Stimulated activated naive CD8-positive, alpha-beta T cell treated with anti-CD3 and anti-CD28 coated beads, Interleukin-15, Interleukin-2, amounts not matched to agents 100 ng/mL and 50 ng/mL, for 24 hours (primary cell): ENCODE results near the gene ITGAE.
"Not testable (repeated sequence)": the region's sequence is repeated elsewhere in the genome, so short reads cannot be mapped to it uniquely, and the experiment has no call there.

Experiments used
- H3K27ac Mint-ChIP-seq: one replicate; pipeline ENCODE4 v1.8.0; 2021; ENCODE audit warnings: mild to moderate bottlenecking, mixed read lengths
- H3K27me3 Mint-ChIP-seq: one replicate; pipeline ENCODE4 v1.8.0; 2021; ENCODE audit warnings: mixed read lengths
- H3K36me3 Mint-ChIP-seq: one replicate; pipeline ENCODE4 v1.8.0; 2021; ENCODE audit warnings: low read depth, mixed read lengths
- H3K4me1 Mint-ChIP-seq: one replicate; pipeline ENCODE4 v1.8.0; 2021; ENCODE audit warnings: low read depth, mixed read lengths
- H3K4me3 Mint-ChIP-seq: one replicate; pipeline ENCODE4 v1.8.0; 2021; ENCODE audit warnings: mild to moderate bottlenecking, mixed read lengths
- H3K9me3 Mint-ChIP-seq: one replicate; pipeline ENCODE4 v1.8.0; 2021; ENCODE audit warnings: mixed read lengths

The ITGAE gene

DNA sequence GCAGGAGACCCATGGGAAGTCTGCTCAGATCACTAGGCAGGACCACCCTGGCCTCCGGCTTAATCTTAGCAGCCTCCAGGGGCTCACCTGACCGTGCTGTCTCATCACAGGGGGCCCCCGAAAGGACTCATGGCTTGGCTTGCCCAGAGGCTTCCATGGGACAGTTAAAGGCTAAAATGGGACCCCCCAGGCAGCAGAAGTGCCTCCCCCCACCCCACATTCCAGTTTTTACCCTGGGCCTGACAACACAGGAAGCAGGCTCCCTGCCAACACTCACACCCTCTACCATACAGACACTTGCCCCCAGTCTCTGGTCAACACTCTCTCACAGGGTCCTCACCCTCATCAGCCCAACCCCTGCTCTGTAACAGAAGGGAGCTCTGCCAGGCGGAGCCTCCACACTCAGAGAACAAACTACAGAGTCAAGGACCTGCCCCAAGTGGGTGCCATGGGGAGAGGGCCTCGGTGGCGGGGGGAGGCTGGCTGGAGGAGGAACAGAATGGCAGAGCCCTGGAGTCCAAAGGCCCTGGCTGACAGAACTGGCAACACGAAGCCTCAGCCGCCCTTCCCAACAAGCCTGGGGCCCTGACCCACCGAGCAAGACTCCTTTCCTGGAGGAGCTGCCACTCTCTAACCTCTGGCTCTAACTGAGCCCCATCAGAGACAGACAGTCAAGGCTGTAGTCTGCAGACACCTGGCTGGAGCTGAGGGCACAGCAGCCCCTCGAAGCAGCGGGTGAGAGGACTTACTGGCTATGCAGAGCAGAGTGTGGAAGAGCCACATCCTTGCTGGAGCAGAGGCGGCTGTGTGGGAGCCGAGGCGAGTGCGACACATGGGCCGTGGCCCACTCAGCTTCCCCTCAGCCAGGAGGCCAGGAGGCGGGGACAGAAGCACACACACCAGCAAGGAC is at the start of gene ITGAE:
Gene ITGAE (minus strand): TSS at position 827 of the 910 bp plus-strand sequence. CDS start 44 bp downstream, at position 783.
- H3K4me1 Mint-ChIP-seq = peaks cover 72% of the 10 kb centered on the region
- no peak within 1 kb of the TSS for H3K4me3 Mint-ChIP-seq
- H3K27me3 Mint-ChIP-seq = no peaks in the 10 kb centered on the region
- H3K27ac Mint-ChIP-seq = no peak within 1 kb of the TSS
- H3K36me3 Mint-ChIP-seq = peaks cover 8% of the 10 kb centered on the region
- H3K9me3 Mint-ChIP-seq = no peaks in the 10 kb centered on the region

DNA sequence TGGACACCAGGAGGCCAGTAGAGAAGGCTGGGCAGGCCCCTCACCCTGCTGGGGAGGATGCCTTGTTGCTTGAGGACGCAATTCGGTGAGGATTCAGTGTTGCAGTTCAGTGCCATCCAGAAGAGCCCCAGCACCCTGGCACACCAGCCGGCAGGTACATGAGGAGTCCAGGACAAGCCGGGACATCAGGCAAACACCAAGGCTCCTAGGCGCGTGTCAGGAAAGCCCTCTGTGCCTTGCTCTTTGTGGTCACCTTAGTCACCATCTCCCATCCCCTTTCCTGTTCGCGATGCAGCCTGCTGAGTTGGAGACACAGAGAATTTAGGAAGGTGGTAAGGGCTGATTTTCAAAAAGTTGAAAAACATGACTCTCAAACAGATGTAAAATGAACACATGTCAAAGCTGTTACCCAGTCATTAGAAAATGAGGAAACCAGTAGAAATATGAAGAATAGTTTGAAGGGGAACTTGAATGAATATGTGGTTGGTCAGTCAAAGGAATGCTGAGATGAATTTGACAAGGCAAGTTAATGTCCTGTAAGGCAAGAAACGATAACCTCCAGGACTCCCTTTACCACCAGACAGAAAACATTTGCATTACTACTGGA is 47.3 kb upstream of the ITGAE start:
- Mint-ChIP-seq H3K36me3 (peaks cover 7% of the 10 kb centered on the region), H3K27ac (no peak overlapping the region), H3K27me3 (peaks cover 12% of the 10 kb centered on the region), H3K4me1 (peaks cover 20% of the 10 kb centered on the region), H3K9me3 (no peaks in the 10 kb centered on the region), H3K4me3 (no peak overlapping the region)

DNA sequence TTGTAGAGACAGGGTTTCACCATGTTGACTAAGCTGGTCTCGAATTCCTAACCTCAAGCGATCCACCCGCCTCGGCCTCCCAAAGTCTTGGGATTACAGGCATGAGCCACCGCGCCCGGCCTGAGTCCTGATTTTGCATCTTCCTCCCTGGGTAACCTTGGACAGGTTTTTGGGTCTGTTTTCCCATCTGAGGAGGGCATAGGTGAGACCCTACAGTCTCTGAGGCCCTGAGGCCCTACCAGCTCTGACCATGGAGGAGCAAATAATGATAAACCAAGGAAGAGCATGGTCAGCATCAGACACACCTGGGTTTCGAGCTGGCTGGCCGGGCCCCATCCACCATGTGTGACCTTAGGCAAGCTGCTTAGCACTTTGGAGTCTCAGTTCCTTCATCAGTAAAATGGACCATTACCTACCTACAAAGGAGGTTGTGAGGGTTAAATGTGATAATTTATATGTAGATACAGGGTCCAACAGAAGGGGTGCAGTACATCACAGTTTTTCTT is 46.2 kb upstream of the ITGAE start:
- Mint-ChIP-seq H3K27ac (peak overlapping the region; percentile 26), H3K4me3 (no peak overlapping the region)

DNA sequence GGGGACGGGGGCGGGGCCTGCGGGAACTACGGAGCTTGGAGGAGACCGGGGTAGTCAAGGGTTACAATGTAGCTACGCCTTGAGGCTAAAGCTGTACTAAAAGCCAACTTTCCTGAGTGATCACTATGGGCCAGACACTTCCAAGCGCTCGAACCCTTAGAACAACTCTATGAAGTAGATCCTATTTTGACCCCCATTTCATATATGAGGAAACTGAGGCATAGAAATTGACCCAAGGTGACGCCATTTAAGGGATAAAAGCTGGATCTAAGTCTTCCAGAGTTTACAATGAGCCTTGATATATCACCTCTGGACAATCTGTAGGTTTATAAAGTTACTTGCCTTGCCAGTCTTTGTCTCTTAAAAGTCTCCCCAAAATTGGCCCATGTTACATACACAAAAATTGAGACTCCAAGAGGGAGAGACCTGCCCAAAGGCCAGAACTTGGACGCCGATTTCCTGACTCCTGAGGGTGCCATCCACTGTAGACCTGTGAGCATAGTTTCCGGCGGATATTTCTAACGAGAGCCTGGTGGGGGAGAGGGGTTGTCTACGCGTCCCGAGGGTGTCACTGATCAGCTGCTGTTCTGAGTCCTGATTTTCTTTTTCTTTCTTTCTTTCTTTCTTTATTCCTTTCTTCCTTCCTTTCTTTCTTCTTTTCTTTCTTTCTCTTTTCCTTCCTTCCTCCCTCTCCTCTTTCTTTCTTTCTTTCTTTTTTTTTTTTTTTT is 45.6 kb upstream of the ITGAE start:
- H3K27ac Mint-ChIP-seq = no peak overlapping the region
- H3K9me3 Mint-ChIP-seq = no peaks in the 10 kb centered on the region
- peak overlapping the region; percentile 41 for H3K4me3 Mint-ChIP-seq
- H3K4me1 Mint-ChIP-seq = peaks cover 21% of the 10 kb centered on the region
- peaks cover 8% of the 10 kb centered on the region for H3K36me3 Mint-ChIP-seq
- peaks cover 2% of the 10 kb centered on the region for H3K27me3 Mint-ChIP-seq

More for the DNA sequence above, 46.2 kb upstream of the ITGAE start:
- peaks cover 7% of the 10 kb centered on the region for H3K36me3 Mint-ChIP-seq
- H3K27me3 Mint-ChIP-seq = peaks cover 8% of the 10 kb centered on the region
- peaks cover 21% of the 10 kb centered on the region for H3K4me1 Mint-ChIP-seq
- no peaks in the 10 kb centered on the region for H3K9me3 Mint-ChIP-seq

DNA sequence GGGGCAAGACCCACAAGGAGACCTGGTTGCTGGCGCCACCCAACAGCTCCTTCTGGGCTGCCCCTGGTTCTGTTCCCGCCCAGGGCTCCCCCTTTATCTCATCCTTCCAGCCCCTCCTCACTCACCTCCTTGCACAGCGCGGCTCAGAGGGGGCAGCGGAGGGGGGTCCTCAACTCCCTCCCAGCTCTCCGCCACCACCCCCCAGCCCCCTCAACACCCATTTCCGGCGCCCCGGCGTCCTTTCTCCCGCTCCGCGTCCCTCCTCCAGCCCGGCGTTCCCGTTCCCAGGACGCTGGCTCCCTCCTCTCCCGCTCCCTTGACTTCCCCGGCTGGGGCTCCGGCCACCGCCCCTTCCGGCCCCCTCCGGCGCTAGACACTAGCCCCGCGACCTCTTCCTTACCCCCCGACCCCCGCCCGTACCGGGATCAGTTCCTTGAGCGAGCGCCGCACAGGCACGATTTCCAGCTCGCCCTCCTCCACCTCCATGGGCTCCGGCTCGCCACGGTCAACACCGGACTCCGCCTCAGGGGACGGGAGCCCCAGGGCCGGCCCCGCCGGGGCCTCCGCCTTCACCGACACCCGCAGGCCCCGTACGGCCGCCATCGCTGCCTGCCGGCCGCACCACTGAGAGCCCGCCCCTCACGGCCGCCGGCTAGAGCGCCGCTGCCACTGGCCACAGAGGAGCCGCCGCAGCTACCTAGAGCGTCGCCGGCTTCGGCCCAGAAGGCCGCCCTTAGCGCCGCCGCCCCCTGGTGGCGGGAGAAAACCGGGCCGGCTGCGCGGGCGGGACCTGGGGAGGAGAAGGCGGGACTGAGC is 44.8 kb upstream of the ITGAE start, which contains the start of gene NCBP3:
Gene NCBP3 (minus strand): TSS at position 626 of the 816 bp plus-strand sequence. CDS start 23 bp downstream, at position 603.
- H3K9me3 Mint-ChIP-seq = no peaks in the 10 kb centered on the region
- peaks cover 13% of the 10 kb centered on the region for H3K36me3 Mint-ChIP-seq
- H3K4me1 Mint-ChIP-seq = peaks cover 21% of the 10 kb centered on the region
- H3K27me3 Mint-ChIP-seq = no peaks in the 10 kb centered on the region
- peak within 1 kb of the TSS; percentile 93 for H3K27ac Mint-ChIP-seq
- peak within 1 kb of the TSS; percentile 96 for H3K4me3 Mint-ChIP-seq

GRCh38 chr17:3845291-3845620 is 44.3 kb upstream of the ITGAE start:
- H3K9me3 Mint-ChIP-seq = no peaks in the 10 kb centered on the region
- peak overlapping the region; percentile 93 for H3K27ac Mint-ChIP-seq
- peaks cover 19% of the 10 kb centered on the region for H3K36me3 Mint-ChIP-seq
- H3K4me1 Mint-ChIP-seq = peaks cover 23% of the 10 kb centered on the region
- H3K4me3 Mint-ChIP-seq = peak overlapping the region; percentile 96
- H3K27me3 Mint-ChIP-seq = no peaks in the 10 kb centered on the region

DNA sequence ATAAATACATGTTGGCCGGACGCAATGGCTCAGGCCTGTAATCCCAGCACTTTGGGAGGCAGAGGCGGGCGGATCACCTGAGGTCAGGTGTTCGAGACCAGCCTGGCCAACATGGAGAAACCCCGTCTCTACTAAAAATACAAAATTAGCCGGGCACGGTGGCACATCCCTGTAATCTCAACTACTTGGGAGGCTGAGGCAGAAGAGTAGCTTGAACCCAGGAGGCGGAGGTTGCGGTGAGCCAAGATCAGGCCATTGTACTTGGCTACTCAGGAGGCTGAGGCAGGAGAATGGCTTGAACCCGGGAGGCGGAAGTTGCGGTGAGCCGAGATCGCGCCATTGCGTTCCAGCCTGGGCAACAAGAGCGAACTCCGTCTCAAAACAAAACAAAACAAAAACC is 43.6 kb upstream of the ITGAE start:
- peaks cover 28% of the 10 kb centered on the region for H3K4me1 Mint-ChIP-seq
- H3K27ac Mint-ChIP-seq, H3K9me3 Mint-ChIP-seq, H3K27me3 Mint-ChIP-seq: not testable (repeated sequence)
- peak overlapping the region; percentile 96 for H3K4me3 Mint-ChIP-seq
- peaks cover 26% of the 10 kb centered on the region for H3K36me3 Mint-ChIP-seq

- H3K9me3 Mint-ChIP-seq = no peaks in the 10 kb centered on the region
- H3K27ac Mint-ChIP-seq = no peak overlapping the region
- H3K27me3 Mint-ChIP-seq = no peaks in the 10 kb centered on the region
- peaks cover 28% of the 10 kb centered on the region for H3K36me3 Mint-ChIP-seq
- peaks cover 28% of the 10 kb centered on the region for H3K4me1 Mint-ChIP-seq
- H3K4me3 Mint-ChIP-seq = peak overlapping the region; percentile 49
Measured at GRCh38 chr17:3843935-3844516, 43.0 kb upstream of the ITGAE start.

- H3K4me3 Mint-ChIP-seq = no peak overlapping the region
- H3K36me3 Mint-ChIP-seq = peaks cover 52% of the 10 kb centered on the region
- H3K9me3 Mint-ChIP-seq = no peaks in the 10 kb centered on the region
- H3K27me3 Mint-ChIP-seq = no peaks in the 10 kb centered on the region
- no peak overlapping the region for H3K27ac Mint-ChIP-seq
- peaks cover 10% of the 10 kb centered on the region for H3K4me1 Mint-ChIP-seq
Measured at GRCh38 chr17:3838206-3838605, 37.2 kb upstream of the ITGAE start.

- Mint-ChIP-seq H3K36me3 (peaks cover 58% of the 10 kb centered on the region), H3K27me3 (no peaks in the 10 kb centered on the region), H3K27ac (no peak overlapping the region), H3K9me3 (no peaks in the 10 kb centered on the region), H3K4me1 (peaks cover 10% of the 10 kb centered on the region), H3K4me3 (no peak overlapping the region)
Measured at GRCh38 chr17:3836551-3836950, 35.6 kb upstream of the ITGAE start.

DNA sequence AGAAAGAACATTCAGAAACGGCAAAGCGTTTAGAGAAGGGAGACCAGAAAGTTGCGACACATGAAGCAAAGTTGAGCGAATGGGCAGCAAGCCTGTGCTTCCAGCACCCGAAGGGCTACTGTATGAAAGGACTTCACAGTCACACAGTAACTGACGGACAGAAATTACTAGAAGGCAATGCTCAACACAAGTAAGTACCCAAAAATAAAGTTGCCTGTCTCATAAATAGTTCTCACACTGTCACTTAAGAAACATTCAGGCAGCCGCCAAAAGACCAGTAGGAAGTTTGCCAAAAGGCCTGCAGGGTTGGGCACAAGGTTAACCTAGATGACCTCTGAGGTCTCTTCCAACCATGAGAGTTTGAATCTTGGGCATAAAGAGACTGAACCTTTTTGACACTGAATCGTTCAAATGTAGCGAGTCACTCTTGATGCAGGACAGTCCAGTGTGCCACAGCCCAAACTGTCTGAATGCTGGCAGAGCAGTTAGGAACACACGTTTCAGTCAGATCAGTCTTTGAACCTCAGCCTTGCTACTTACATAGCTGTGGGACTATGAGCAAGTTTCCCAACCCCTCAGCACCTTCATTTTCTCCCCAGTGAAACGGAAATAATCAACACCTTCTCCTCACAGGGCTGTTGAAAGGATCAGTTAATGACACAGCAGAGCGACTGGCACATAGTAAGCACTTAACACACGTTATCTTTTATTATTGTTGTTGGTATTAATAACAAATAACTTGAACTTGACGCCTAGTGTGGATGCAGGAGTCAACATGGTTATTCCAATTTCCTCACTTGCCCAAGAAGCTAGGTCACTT is 34.6 kb upstream of the ITGAE start:
- Mint-ChIP-seq H3K27ac (no peak overlapping the region), H3K36me3 (peaks cover 53% of the 10 kb centered on the region), H3K4me3 (no peak overlapping the region), H3K9me3 (no peaks in the 10 kb centered on the region), H3K27me3 (no peaks in the 10 kb centered on the region), H3K4me1 (peaks cover 10% of the 10 kb centered on the region)

- no peaks in the 10 kb centered on the region for H3K9me3 Mint-ChIP-seq
- H3K4me3 Mint-ChIP-seq = no peak overlapping the region
- no peak overlapping the region for H3K27ac Mint-ChIP-seq
- no peaks in the 10 kb centered on the region for H3K27me3 Mint-ChIP-seq
- peaks cover 45% of the 10 kb centered on the region for H3K36me3 Mint-ChIP-seq
- peaks cover 3% of the 10 kb centered on the region for H3K4me1 Mint-ChIP-seq
Measured at GRCh38 chr17:3834811-3835210, 33.8 kb upstream of the ITGAE start.

DNA sequence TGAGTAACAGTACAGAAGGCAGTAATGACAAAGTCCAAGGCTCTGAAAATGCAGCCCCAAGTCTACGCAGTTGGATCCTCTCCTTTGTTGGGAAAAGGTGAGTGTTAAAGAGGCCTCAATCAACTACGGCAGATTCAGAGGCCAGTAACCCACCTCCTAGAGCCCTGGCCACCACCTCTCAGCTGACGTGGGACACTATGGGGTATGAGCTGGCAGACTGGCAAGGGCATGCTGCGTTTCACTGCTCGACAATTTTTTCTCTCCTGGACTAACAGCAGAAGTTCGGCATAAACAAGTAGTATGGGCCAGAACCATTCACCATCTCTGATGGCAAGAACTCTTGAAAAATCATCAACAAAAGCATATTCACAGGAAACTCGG is 27.9 kb upstream of the ITGAE start:
- Mint-ChIP-seq H3K4me3 (no peak overlapping the region), H3K4me1 (peaks cover 4% of the 10 kb centered on the region), H3K9me3 (no peaks in the 10 kb centered on the region), H3K36me3 (peaks cover 67% of the 10 kb centered on the region), H3K27ac (no peak overlapping the region), H3K27me3 (no peaks in the 10 kb centered on the region)
